ENCODE results near the gene HDAC11. TPM values are rescaled to one million over a fixed set of nuclear protein-coding genes. Genes with fewer than 3 reads are reported as not detected.

The HDAC11 gene
- total RNA-seq, 1 experiment from 2014 or later = 7.0 TPM

DNA sequence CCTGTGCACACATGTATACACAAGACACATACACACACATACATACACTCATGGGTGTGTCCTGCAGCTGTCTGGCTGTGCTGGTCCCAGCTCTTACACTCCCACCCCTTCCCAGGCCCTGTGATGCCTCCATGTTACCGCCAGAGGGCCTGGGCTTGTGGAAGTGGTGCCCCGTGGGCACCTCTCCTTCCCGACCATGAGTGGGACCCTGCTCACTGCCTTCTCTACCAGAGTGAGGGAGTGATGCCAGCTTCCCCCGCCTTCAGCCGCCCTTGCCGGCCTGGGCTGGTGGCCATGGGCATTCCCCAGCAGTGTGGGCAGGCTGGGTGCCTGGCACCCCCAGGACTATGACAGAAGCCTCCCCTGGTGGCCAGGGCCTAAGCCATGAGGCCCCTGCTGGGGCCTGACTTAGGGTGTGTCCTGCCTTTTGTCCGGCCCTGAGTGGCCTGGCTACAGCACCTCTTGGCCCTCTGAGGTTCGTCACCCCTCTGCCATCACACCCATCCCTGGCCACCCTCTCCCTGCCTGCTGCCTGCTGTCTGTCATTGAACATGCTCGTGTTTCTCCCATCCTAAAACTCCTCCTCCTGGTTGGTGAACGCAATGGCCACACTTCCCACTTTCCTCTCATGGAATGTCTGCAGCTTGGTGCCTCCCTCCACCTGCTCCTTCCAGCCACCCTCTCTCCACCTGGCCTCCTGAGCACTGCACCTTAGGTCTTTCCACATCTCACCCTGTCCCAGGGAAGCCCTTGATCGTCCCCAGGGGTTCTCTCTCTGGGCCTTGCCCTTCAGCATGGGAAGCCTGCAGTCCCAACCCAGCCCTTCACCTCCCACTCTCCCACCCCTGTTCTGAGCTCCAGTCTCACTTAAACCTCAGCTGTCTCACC, 14.6 kb downstream of the HDAC11 start:
- no peak overlapping the region for H3K9ac ChIP-seq (ENCODE audit: extremely low read depth, insufficient read length, low read length)
- H3K4me1 Mint-ChIP-seq = peaks cover 3 to 9% of the 10 kb centered on the region in 2 experiments
- H2BK120ac ChIP-seq (ENCODE audit: low read depth, low read length, poor library complexity, severe bottlenecking) = no peak overlapping the region
- no CpG with 5 or more reads among the region's 11 CpGs for whole genome bisulfite sequencing (ENCODE audit: extremely low coverage, insufficient read length, low lambda C conversion rate)
- H3K9me3 ChIP-seq (ENCODE audit: control insufficient read depth, low read depth, low read length) = no peaks in the 10 kb centered on the region
- no peak overlapping the region for H3K4ac ChIP-seq (ENCODE audit: low read depth, low read length)
- H3T11ph ChIP-seq (ENCODE audit: low read length) = no peak overlapping the region
- H2BK5ac ChIP-seq (ENCODE audit: insufficient read length, low read length) = no peak overlapping the region
- no peak overlapping the region for H2BK12ac ChIP-seq (ENCODE audit: insufficient read length, low read depth, low read length)
- H4K5ac ChIP-seq (ENCODE audit: insufficient read length, low read depth, low read length) = no peak overlapping the region
- peaks cover 0 to 5% of the 10 kb centered on the region in 2 experiments; a peak in 2 of 5 replicates for H3K9me3 Mint-ChIP-seq
- no peak overlapping the region for H3K56ac ChIP-seq (ENCODE audit: insufficient read length, low read depth, low read length)
- H3K4me1 ChIP-seq (ENCODE audit: insufficient read depth, low read length) = no peaks in the 10 kb centered on the region
- no peaks in the 10 kb centered on the region; the same call in 1 of the 2 replicates for H3K27me3 Mint-ChIP-seq (ENCODE audit: low read depth)
- H2BK20ac ChIP-seq (ENCODE audit: low read depth, low read length, poor library complexity, severe bottlenecking) = no peak overlapping the region
- no peak overlapping the region for H3K27ac ChIP-seq (ENCODE audit: insufficient read length, low read depth, low read length)
- no peak overlapping the region for H3K14ac ChIP-seq (ENCODE audit: insufficient read depth, low read length)
- no peak for DNase-seq
- TF ChIP-seq, protein P1, sequence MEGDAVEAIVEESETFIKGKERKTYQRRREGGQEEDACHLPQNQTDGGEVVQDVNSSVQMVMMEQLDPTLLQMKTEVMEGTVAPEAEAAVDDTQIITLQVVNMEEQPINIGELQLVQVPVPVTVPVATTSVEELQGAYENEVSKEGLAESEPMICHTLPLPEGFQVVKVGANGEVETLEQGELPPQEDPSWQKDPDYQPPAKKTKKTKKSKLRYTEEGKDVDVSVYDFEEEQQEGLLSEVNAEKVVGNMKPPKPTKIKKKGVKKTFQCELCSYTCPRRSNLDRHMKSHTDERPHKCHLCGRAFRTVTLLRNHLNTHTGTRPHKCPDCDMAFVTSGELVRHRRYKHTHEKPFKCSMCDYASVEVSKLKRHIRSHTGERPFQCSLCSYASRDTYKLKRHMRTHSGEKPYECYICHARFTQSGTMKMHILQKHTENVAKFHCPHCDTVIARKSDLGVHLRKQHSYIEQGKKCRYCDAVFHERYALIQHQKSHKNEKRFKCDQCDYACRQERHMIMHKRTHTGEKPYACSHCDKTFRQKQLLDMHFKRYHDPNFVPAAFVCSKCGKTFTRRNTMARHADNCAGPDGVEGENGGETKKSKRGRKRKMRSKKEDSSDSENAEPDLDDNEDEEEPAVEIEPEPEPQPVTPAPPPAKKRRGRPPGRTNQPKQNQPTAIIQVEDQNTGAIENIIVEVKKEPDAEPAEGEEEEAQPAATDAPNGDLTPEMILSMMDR (conservative IDR thresholded peaks at IDR 0.05) = peak; percentile 74
- no peaks in the 10 kb centered on the region for H3K79me2 ChIP-seq (ENCODE audit: insufficient read depth, low read length)
- no peak overlapping the region for H2BK15ac ChIP-seq (ENCODE audit: low read depth, low read length)
- no peaks in the 10 kb centered on the region for H3K23me2 ChIP-seq (ENCODE audit: insufficient read length, low read depth, low read length, poor library complexity, severe bottlenecking)
- H4K20me1 ChIP-seq (ENCODE audit: control insufficient read depth, insufficient read depth, insufficient read length) = no peaks in the 10 kb centered on the region
- no peak overlapping the region for H4K8ac ChIP-seq (replicated peaks; ENCODE audit: insufficient read length, low read depth, low read length)
- H3K18ac ChIP-seq (ENCODE audit: insufficient read length, low read depth, low read length) = no peak overlapping the region
- peak overlapping the region in 2 of 3 experiments; percentile 2 to 49; a peak in 2 of 7 replicates for H3K27ac Mint-ChIP-seq
- H2AK5ac ChIP-seq (ENCODE audit: insufficient read length, low read length) = no peak overlapping the region
- H4K91ac ChIP-seq (ENCODE audit: insufficient read length, low read depth, low read length) = no peak overlapping the region
- H3K36me3 Mint-ChIP-seq (ENCODE audit: insufficient read depth in 1 of 3, low read depth in 3 of 3) = no peaks in the 10 kb centered on the region
- no peak overlapping the region for H2AFZ ChIP-seq (ENCODE audit: low read length)
- H3K23ac ChIP-seq (ENCODE audit: insufficient read length, low read depth, low read length) = no peak overlapping the region
- H3K4me2 ChIP-seq (ENCODE audit: insufficient read depth, insufficient read length, low read length) = no peak overlapping the region
- no peaks in the 10 kb centered on the region for H3K27me3 ChIP-seq (ENCODE audit: insufficient read depth, low read length)
- no peak overlapping the region for H3K4me3 Mint-ChIP-seq
- no peaks in the 10 kb centered on the region for H3K79me1 ChIP-seq (ENCODE audit: insufficient read depth, low read depth, low read length, poor library complexity, severe bottlenecking)

Data from H9 (cell line).